Activated naive CD8-positive, alpha-beta T cell treated with anti-CD3 and anti-CD28 coated beads for 36 hours (primary cell): Measurements from ENCODE around the gene ZNRD2. TPM values are rescaled to one million over a fixed set of nuclear protein-coding genes. Genes with fewer than 3 reads are reported as not detected.

ENCODE experiments used
- DNase-seq: peaks from one replicate; pipeline ENCODE4 v3.0.0; 2021
- H3K27ac Mint-ChIP-seq: one replicate; pipeline ENCODE4 v1.8.0; 2022; ENCODE audit warnings: mild to moderate bottlenecking, moderate library complexity, mixed read lengths
- H3K27me3 Mint-ChIP-seq: one replicate; pipeline ENCODE4 v1.8.0; 2022; ENCODE audit warnings: mild to moderate bottlenecking, mixed read lengths
- H3K36me3 Mint-ChIP-seq: one replicate; pipeline ENCODE4 v1.8.0; 2021; ENCODE audit warnings: mild to moderate bottlenecking, mixed read lengths
- H3K4me1 Mint-ChIP-seq: one replicate; pipeline ENCODE4 v1.8.0; 2021; ENCODE audit warnings: mixed read lengths
- H3K4me3 Mint-ChIP-seq: one replicate; pipeline ENCODE4 v1.8.0; 2022; ENCODE audit warnings: mild to moderate bottlenecking, moderate library complexity, mixed read lengths
- H3K9me3 Mint-ChIP-seq: one replicate; pipeline ENCODE4 v1.8.0; 2022; ENCODE audit warnings: mixed read lengths
- total RNA-seq, 2 experiments: library from RNA; stranded (reverse); gene quantifications; one replicate each; pipeline ENCODE4 v1.2.3, GENCODE V29; 2021

Gene ZNRD2
- total RNA-seq, 2 experiments from 2014 or later, result 59.1 to 63.3 TPM

- Mint-ChIP-seq H3K9me3 (no peaks in the 10 kb centered on the region), H3K4me3 (no peak overlapping the region), H3K27ac (no peak overlapping the region), H3K36me3 (peaks cover 10% of the 10 kb centered on the region), H3K27me3 (no peaks in the 10 kb centered on the region), H3K4me1 (peaks cover 17% of the 10 kb centered on the region)
- no peak for DNase-seq
Measured at GRCh38 chr11:65532388-65533064, 37.8 kb upstream of the ZNRD2 start.

GRCh38 chr11:65535102-65535501, 35.2 kb upstream of the ZNRD2 start:
- peaks cover 2% of the 10 kb centered on the region for H3K4me1 Mint-ChIP-seq
- H3K4me3 Mint-ChIP-seq, result no peak overlapping the region
- no peaks in the 10 kb centered on the region for H3K27me3 Mint-ChIP-seq
- peaks cover 5% of the 10 kb centered on the region for H3K36me3 Mint-ChIP-seq
- peak overlapping the region; percentile 9 for H3K27ac Mint-ChIP-seq
- no peaks in the 10 kb centered on the region for H3K9me3 Mint-ChIP-seq
- DNase-seq, result no peak

- H3K27me3 Mint-ChIP-seq, result no peaks in the 10 kb centered on the region
- H3K4me3 Mint-ChIP-seq, result no peak overlapping the region
- H3K4me1 Mint-ChIP-seq, result peaks cover 3% of the 10 kb centered on the region
- DNase-seq, result no peak
- no peaks in the 10 kb centered on the region for H3K9me3 Mint-ChIP-seq
- peaks cover 3% of the 10 kb centered on the region for H3K36me3 Mint-ChIP-seq
- H3K27ac Mint-ChIP-seq, result peak overlapping the region; percentile 7
Measured at GRCh38 chr11:65536412-65537295, 33.6 kb upstream of the ZNRD2 start.

GRCh38 chr11:65537296-65537597, 33.0 kb upstream of the ZNRD2 start:
- Mint-ChIP-seq H3K27me3 (no peaks in the 10 kb centered on the region), H3K9me3 (no peaks in the 10 kb centered on the region), H3K4me1 (peaks cover 7% of the 10 kb centered on the region), H3K4me3 (no peak overlapping the region), H3K36me3 (peaks cover 3% of the 10 kb centered on the region), H3K27ac (no peak overlapping the region)
- DNase-seq, result no peak

GRCh38 chr11:65537620-65538231, 32.6 kb upstream of the ZNRD2 start:
- Mint-ChIP-seq H3K36me3 (peaks cover 3% of the 10 kb centered on the region), H3K27ac (no peak overlapping the region), H3K9me3 (no peaks in the 10 kb centered on the region), H3K4me3 (no peak overlapping the region), H3K27me3 (no peaks in the 10 kb centered on the region), H3K4me1 (peaks cover 7% of the 10 kb centered on the region)
- no peak for DNase-seq

- Mint-ChIP-seq H3K4me3 (peak overlapping the region; percentile 29), H3K27ac (no peak overlapping the region), H3K27me3 (no peaks in the 10 kb centered on the region), H3K9me3 (no peaks in the 10 kb centered on the region), H3K36me3 (no peaks in the 10 kb centered on the region), H3K4me1 (peaks cover 7% of the 10 kb centered on the region)
- DNase-seq, result no peak
Measured at GRCh38 chr11:65538232-65538914, 31.9 kb upstream of the ZNRD2 start.

GRCh38 chr11:65538915-65539743, 31.1 kb upstream of the ZNRD2 start:
- Mint-ChIP-seq H3K4me3 (peak overlapping the region; percentile 10), H3K36me3 (peaks cover 1% of the 10 kb centered on the region), H3K27me3 (no peaks in the 10 kb centered on the region), H3K27ac (no peak overlapping the region), H3K4me1 (peaks cover 7% of the 10 kb centered on the region), H3K9me3 (no peaks in the 10 kb centered on the region)
- no peak for DNase-seq

- peak overlapping the region; percentile 83 for H3K4me3 Mint-ChIP-seq
- no peaks in the 10 kb centered on the region for H3K9me3 Mint-ChIP-seq
- DNase-seq, result no peak
- peak overlapping the region; percentile 85 for H3K27ac Mint-ChIP-seq
- H3K36me3 Mint-ChIP-seq, result peaks cover 1% of the 10 kb centered on the region
- H3K27me3 Mint-ChIP-seq, result no peaks in the 10 kb centered on the region
- H3K4me1 Mint-ChIP-seq, result peaks cover 7% of the 10 kb centered on the region
Measured at GRCh38 chr11:65539744-65540289, 30.5 kb upstream of the ZNRD2 start.

- Mint-ChIP-seq H3K4me1 (peaks cover 10% of the 10 kb centered on the region), H3K9me3 (no peaks in the 10 kb centered on the region), H3K36me3 (peaks cover 1% of the 10 kb centered on the region), H3K27me3 (no peaks in the 10 kb centered on the region), H3K27ac (peak overlapping the region; percentile 85), H3K4me3 (peak overlapping the region; percentile 83)
- DNase-seq, result peak; percentile 93
Measured at GRCh38 chr11:65540290-65541092, 29.8 kb upstream of the ZNRD2 start.

GRCh38 chr11:65541093-65541982, 28.9 kb upstream of the ZNRD2 start:
- peak overlapping the region; percentile 83 for H3K4me3 Mint-ChIP-seq
- H3K9me3 Mint-ChIP-seq, result no peaks in the 10 kb centered on the region
- H3K36me3 Mint-ChIP-seq, result peaks cover 1% of the 10 kb centered on the region
- peak overlapping the region; percentile 74 for H3K27ac Mint-ChIP-seq
- DNase-seq, result no peak
- H3K4me1 Mint-ChIP-seq, result peaks cover 16% of the 10 kb centered on the region
- no peaks in the 10 kb centered on the region for H3K27me3 Mint-ChIP-seq

- Mint-ChIP-seq H3K27me3 (no peaks in the 10 kb centered on the region), H3K9me3 (no peaks in the 10 kb centered on the region), H3K4me3 (no peak overlapping the region), H3K4me1 (peaks cover 24% of the 10 kb centered on the region), H3K36me3 (peaks cover 3% of the 10 kb centered on the region), H3K27ac (no peak overlapping the region)
- DNase-seq, result no peak
Measured at GRCh38 chr11:65542738-65543390, 27.4 kb upstream of the ZNRD2 start.

- Mint-ChIP-seq H3K36me3 (peaks cover 15% of the 10 kb centered on the region), H3K27ac (peak overlapping the region; percentile 80), H3K4me3 (peak overlapping the region; percentile 76), H3K4me1 (peaks cover 35% of the 10 kb centered on the region), H3K27me3 (no peaks in the 10 kb centered on the region), H3K9me3 (no peaks in the 10 kb centered on the region)
- no peak for DNase-seq
Measured at GRCh38 chr11:65545853-65546216, 24.4 kb upstream of the ZNRD2 start.
